Activated CD8-positive, alpha-beta memory T cell treated with anti-CD3 and anti-CD28 coated beads, Interleukin-2, amount 50 U/mL, for 1 hour (primary cell): ENCODE results near the gene PFDN6.
"Not testable (repeated sequence)": the region's sequence is repeated elsewhere in the genome, so short reads cannot be mapped to it uniquely, and the experiment has no call there.

ENCODE experiments used
- DNase-seq: peaks from one replicate; pipeline ENCODE4 v3.0.0-alpha.2; 2020; ENCODE audit errors: extremely low read depth

Gene PFDN6

DNA sequence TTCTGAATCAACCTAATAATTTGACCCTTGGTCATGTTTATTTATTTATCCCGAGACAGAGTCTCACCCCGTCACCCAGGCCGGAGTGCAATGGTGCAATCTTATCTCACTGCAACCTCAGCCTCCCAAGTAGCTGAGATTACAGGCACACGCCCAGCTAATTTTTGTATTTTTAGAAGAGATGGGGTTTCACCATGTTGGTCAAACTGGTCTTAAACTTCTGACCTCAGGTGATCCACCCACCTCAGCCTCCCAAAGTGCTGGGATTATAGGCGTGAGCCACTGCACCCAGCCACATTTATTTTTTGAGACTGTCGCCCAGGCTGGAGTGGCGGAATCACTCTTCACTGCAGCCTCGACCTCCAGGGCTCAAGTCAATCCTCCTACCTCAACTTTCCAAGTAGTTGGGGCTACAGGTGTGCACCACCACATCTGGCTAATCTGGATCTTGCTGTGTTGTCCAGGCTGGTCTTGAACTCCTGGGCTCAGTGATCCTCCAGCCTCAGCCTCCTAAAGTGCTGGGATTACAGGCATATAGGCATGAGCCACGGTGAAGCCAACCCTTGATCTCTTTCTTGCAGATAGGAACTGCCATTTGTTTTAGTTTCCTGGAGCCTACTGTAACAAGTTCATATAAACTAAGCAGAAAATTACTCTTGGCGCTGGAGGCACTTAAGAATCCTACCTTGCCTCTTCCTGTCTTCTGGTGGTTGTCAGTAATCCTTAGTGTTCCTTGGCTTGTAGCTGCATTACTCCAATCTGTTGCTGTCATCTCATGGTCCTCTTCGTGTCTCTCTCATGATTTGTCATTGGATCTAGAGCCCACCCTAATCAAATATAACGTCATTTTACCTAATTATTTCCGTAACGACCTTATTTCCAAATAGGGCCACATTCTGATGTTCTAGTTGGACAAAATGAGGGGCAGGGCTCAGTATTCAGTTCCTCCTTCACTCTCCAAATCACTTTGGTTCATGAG lies 15.2 kb upstream of the PFDN6 start:
- DNase-seq: no peak

DNA sequence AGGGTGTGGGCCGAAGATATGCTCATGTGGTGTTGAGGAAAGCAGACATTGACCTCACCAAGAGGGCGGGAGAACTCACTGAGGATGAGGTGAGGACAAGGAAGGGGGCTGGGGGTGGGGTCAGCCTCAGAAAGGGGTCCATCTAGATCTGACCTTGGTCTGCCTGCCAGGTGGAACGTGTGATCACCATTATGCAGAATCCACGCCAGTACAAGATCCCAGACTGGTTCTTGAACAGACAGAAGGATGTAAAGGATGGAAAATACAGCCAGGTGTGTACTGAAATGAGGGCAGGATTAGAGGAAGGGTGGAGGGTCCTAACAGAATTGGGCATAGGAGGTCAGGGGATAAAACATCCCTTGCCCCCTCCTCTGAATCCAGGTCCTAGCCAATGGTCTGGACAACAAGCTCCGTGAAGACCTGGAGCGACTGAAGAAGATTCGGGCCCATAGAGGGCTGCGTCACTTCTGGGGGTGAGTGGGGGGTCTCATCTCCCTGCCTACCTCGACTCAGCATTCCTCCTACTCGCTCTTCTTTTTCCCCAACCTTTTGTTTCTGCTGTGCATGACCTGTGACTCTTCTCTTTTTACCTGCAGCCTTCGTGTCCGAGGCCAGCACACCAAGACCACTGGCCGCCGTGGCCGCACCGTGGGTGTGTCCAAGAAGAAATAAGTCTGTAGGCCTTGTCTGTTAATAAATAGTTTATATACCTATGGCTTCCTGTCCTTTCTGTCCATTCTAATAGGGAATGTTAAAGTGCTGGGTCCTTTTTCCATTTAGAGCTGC lies 13.4 kb upstream of the PFDN6 start:
- not testable (repeated sequence) for DNase-seq

DNA sequence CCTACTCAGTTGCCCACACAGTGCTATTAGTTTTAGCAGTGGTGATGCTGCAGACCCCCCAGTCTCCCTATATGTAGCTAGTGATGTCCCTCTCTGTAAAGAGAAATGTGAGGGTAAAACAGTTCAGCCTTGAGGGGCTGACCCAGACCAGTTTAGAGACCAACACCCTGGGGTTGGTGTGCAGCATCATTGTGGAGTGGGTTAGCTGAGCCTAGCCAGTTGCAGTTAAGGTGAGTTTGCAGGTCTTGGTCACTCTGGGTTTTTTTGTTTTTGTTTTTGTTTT lies 12.9 kb upstream of the PFDN6 start:
- no peak for DNase-seq

DNA sequence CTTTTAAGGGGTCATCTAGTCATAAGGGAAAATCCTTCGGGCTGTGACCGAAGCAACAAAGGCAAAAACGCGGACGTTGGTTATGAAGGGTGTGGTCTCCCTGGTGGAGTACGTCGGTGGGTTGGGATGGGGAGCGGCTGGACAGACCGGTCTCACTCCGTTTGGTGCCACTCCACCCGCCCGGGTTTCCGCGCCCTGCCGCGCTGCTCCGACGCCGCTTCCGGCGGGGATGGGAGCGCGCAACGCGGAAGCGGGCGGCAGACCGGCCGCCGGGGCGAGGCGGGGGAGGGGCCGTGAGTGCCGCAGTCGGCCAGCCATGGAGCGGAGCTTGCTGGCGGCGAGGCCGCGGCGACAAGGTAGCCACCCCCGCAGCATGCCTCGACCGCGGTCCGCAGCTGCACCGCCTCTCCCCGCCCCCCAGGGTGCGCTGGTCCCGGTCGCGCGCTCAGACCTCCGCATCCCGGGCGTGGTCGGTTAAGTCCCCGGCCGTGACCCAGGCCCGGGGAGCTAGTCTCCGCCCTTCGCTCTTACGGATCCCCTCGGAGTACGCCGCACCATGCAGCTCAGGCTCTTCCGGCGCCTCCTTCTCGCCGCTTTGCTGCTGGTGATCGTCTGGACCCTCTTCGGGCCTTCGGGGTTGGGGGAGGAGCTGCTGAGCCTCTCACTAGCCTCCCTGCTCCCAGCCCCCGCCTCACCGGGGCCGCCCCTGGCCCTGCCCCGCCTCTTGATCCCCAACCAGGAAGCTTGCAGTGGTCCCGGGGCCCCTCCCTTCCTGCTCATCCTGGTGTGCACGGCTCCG lies 12.3 kb upstream of the PFDN6 start, which contains the start of gene B3GALT4:
Gene B3GALT4 (plus strand): TSS at position 260 of the 799 bp plus-strand sequence. CDS start 297 bp downstream, at position 557.
- no peak for DNase-seq

DNA sequence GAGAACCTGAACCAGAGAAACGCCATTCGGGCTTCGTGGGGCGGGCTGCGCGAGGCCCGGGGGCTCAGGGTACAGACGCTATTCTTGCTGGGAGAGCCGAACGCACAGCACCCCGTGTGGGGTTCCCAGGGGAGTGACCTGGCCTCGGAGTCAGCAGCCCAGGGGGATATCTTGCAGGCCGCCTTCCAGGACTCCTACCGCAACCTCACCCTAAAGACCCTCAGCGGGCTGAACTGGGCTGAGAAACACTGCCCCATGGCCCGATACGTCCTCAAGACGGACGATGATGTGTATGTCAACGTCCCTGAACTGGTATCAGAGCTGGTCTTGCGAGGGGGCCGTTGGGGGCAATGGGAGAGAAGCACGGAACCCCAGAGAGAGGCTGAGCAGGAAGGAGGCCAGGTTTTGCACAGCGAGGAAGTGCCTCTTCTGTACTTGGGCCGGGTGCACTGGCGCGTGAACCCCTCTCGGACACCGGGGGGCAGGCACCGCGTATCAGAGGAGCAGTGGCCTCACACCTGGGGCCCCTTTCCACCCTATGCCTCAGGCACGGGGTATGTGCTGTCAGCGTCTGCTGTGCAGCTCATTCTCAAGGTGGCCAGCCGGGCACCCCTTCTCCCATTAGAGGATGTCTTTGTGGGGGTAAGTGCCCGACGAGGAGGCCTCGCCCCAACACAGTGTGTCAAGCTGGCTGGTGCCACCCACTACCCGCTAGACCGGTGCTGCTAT lies 11.6 kb upstream of the PFDN6 start:
- no peak for DNase-seq

DNA sequence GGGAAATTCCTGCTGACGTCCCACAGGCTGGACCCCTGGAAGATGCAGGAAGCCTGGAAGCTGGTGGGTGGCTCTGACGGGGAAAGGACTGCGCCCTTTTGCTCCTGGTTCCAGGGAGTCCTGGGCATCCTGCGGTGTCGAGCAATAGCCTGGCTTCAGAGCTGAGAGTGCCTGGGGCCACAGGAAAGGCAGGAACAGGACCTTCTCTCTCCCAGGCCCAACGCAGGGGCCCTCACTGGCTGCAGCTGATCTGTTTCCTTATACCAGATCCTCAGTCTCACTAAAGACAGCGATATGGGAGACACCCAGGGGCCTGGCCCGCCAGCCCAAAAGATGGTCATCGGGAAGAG lies 11.0 kb upstream of the PFDN6 start:
- no peak for DNase-seq

DNA sequence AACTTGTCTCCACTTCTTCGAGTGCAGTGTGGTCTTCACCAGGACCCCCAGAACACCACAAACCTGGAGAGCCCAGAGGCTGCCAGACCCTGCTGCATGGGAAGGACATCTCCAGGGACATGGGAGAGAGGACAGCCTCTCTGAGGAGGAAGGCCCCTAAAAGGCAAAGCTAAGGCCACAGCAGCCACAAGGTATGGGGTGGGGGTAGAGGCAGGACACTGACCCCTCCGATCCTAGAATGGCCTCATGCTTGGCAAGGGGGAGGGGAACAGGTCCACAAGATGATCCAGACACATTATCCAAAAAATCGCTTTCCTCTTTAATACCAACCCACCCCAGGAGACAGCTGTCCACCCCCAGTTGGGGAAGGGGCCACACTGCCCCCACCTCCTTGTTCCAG lies 10.6 kb upstream of the PFDN6 start:
- no peak for DNase-seq

DNA sequence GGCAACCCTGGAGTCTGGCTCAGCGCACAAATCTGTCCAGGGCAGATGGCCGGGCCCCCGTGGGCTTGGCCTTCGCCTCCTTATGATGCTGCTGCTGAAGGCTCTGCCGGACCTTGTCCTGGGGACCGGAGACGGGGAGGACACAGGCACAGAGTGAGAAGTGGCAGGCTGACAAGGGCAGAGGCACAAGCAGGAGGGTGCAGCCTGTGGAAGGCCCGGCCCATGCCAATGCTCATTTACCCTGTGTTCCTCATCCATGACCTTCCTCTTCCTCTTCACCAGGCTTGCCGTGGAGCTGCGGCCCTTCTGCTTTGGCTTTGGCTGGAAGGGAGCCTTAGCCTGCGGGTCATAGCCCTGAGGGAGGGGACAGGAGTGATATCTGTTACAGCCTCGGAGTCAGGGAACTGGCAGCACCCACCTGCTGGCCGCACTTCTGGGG lies 10.1 kb upstream of the PFDN6 start:
- DNase-seq: no peak

DNA sequence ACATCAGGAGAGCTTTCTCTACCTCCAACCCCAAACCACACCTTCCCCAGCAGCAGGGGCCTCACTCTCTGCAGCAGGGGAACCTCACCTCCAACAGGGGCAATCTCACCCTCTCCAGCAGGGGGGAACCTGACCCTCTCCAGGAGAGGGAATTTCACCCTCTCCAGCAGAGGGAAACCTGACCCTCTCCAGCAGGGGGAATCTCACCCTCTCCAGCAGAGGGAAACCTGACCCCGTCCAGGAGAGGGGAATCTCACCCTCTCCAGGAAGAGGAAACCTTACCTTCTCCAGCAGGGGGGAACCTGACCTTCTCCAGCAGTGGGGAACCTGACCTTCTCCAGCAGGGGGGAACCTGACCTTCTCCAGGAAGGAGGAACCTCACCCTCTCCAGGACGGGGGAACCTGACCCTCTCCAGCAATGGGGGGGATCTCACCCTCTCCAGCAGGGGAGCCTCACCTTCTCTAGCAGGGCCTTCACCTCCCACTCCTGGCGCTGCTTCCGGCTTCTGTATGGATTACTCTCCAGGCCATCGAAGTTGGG lies 9.4 kb upstream of the PFDN6 start:
- no peak for DNase-seq

DNA sequence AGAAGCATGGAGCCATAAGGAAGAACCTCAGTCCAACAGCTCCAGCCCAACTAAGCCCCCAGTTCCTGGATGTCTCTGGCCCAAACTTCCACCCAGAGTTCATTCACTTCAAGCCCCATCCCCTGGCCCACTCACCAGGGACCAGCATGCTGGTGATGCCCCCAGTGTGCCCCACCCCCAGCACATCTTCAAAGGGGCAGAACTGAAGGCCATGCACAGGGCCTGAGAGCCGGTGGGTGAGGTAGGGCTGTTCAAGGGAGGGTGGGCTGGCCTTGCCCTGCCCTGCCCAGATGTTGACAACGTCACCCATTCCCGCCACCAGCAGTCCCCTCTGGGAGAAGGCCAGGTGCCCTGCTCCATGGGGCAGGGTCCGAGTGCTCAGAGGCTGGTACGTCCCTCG lies 8.9 kb upstream of the PFDN6 start:
- DNase-seq: no peak

DNA sequence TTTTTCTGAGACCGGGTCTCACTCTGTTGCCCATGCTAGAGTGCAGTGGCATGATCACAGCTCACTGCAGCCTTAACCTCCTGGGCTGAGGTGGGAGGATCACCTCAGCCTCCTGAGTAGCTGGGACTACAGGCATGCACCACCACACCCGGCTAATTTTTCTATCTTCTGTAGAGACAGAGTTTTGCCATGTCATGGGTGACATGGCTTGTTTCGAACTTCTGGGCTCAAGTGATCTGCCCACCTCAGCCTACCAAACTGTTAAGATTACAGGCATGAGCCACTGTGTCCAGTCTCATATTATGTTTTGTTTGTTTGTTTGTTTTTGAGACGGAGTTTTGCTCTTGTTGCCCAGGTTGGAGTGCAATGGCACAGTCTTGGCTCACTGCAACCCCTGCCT lies 4.2 kb upstream of the PFDN6 start:
- not testable (repeated sequence) for DNase-seq

DNA sequence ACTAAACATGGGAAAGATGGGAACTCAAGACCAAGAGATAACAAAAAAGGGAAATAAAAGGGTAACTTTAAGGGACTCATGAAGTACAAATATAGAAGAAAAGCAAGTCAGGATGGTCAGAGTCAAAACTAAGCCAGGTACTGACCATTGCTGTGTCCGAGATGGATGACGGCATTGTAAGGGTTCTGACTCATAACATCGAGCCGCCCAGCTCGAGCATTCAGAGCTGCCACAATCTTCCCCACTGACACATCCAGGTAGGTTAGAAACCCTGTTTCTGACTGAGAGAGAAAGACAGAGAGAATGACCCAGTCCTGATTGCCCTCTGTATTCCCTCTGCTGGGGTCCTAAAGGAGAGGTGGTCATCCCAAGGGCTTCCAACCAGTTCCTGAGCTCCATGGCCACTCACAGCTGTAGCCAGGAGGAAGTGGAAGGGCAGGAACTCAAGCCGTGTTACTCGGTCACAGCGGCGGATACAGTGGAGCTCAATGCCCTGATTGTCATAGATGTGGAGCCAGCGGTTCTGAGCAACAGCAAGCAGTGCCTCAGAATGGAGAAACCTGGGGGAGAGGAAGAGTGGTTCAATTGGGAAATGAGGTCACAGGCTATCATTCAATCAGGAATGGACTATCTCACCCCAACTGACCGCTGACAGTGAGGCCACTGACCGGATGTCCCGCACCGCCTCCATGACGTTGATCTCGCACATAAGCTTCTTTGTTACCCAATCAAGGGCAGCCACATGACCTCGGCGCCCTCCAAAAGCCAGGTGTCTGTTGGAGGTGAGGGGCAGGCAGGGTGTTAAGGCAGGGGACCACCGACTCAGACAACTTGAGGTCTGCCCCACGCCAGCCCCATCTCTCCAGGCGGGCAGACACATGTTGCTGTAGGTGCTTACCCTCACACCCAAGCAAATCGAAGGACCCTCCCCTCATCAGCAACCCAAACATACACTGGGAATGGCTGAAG lies 2.2 kb upstream of the PFDN6 start:
- DNase-seq: no peak

DNA sequence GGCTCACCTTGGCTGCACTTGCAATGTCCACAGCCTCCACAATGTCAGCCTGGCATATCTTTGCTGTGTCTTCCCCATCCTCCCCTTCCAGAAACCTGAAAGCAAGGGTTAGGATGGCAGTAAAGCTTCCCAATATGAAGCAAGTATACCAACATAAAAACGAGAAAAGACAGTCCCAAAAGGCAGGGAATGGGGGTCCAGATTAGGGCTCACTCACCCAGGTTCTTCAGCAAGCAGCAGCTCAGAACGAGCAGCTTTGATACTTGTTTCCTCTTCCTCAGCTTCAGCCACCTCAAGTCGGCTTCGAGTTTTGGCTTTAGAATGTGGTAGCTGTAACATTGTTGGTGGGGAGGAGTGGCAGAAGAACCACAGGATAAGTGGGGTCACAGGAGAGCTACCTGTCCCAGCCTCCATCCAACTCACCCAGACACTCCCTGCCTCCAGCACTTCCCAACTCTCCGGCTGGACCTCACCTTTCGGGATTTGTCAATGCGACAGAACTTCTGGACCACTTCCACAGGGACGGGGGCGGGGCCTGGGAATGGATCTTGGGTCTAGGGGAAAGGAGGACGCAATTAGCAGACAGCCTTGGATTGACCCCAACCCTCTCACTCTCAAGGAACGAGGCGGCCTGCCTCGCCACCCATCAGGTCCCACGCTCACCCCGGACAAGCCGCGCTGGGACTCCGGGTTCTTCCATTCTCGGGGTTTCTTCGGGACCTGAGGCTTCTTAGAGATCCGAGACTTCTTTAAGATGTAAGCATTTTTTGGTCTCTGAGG lies 1.1 kb upstream of the PFDN6 start:
- no peak for DNase-seq

DNA sequence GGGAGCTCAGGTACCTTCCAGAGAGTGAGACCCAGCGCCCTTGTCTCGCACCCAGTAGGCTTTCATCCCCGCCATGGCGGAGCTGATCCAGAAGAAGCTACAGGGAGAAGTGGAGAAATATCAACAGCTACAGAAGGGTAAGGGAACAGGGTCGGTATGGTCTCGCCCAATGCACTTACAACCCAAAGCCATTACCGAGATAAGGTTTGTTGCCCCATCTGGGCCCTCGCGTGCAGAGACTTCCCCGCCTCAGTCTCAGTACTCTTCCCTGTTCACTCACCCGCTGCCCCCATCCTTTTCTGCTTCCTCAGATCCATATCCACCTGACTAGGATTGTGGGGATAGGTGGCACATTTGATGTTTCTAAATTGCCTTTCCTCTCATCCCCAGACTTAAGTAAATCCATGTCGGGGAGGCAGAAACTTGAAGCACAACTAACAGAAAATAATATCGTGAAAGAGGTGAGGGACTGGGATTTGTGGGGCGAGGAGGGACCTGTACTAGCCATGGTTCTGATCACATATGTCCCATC lies 449 bp downstream of the PFDN6 start:
- no peak for DNase-seq

DNA sequence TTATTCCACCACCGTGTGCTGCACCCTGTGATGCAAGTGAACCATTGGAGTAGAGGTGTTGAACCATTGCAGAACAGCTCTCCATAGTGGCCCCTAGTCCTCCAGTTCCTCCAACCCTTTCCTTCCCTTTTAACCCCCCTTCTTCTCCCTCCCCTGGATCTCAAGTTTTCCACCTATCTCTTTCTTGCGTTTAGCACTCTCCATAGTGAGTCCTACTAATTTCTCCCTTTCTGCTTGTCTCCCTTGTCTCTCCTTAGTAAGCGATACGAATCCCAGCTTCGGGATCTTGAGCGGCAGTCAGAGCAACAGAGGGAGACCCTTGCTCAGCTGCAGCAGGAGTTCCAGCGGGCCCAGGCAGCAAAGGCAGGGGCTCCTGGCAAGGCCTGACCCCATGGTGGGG lies 1.1 kb downstream of the PFDN6 start:
- DNase-seq: no peak

DNA sequence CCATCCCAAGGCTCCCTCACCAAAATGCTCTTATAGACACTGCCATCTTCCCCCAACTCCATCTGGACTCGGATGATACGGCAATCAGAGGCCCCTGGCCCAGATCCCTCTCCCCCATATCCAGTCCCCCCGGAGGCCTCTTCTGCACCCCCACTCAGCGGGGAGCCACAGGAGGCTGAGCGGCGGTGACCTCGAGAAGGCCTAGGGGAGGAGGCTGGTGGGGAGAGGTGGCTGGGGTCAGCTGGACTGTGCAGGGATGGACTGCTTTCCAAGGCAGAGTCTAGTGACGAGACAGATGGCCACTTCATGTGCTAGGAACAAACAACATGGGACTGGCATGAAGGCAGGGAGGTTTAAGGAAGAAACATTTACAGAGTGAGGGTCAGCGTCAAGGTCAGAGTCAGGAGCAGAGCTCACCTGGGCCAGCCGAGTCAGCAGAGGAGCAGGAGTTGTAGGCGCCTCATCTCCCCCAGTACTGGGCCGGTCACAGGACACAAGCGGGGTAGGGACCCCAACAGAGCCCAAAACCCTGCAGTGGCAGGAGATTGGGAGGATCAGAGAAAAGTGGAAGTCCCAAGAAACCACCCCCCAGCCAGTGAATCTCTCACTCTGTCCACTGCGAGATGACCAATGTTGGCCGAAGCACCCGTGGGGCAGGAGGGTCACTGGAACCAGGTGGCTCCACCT lies 3.7 kb downstream of the PFDN6 start:
- DNase-seq: no peak

DNA sequence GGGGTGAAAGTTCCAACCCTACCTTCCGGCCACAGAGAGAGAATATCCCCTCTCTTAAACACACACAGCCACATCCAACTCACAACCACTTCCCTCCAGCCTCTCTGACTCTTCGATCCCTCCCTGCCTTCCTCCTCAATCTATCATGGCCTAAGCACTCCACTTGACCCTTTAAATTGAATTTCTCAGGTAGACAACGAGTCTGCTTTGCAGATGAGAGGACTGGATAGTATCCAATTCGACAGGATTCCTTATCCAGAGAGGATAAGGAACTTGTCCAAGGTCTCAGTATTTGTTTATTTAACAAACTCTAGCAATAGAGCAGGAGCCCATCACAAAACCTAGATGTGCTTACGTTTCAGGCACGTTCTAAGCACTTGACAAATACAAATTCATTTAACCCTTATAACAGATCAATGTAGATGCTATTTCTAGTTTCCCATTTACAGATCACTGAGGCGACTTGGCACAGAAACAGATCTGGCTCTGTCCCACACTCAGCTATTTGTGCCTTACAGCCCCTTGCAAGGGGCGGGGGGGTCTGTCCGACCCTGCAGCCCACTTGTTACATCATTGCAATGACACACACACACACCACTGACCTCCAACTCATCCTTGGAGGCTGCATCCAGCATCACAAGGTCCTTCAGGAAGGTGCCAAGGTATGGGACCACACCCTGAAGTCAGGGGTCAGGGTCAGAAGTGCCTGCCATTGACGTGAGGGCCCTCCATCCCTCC lies 4.9 kb downstream of the PFDN6 start:
- DNase-seq: no peak
